ENCODE measurements around the gene CEP170. TPM values are rescaled to one million over a fixed set of nuclear protein-coding genes. Genes with fewer than 3 reads are reported as not detected.
A peak's percentile ranks its signal among the peaks of the same experiment; 100 is the strongest.

CEP170 gene
- total RNA-seq, 2 donors from 2014 or later = 9.7 to 31.4 TPM

DNA sequence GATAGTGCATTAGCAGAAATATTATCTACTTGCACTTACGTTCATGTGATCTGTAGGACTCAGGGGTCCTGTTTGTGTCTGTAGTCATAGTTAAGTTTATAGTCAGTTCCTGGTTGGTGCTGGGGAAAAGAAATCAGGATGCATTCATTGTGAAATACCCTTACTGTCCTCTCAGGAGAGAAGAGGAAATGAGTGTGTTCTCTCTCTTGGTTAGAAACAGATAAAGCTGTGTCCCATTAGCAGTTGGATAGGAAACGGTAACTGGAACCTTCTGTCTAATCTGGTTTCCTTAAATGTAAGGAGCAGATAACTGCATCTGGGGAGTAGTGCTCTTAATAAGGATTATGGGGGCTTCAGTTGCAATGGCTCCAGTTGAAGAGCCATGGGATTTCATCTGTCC lies 9.6 kb upstream of the CEP170 start:
- Histone ChIP-seq H3K27me3 (replicated peaks; ENCODE audit: insufficient read depth) (no peaks in the 10 kb centered on the region), H3K4me1 (replicated peaks) (no peaks in the 10 kb centered on the region), H3K4me3 (no peak overlapping the region), H3K36me3 (no peaks in the 10 kb centered on the region), H3K27ac (no peak overlapping the region), H3K9me3 (no peaks in the 10 kb centered on the region)
- DNase-seq (ENCODE audit: low spot score) = no peak
- TF ChIP-seq POLR2A (IDR thresholded peaks at IDR 0.05) (no peak), POLR2AphosphoS5 (IDR thresholded peaks at IDR 0.05) (peak; percentile 36)
- intact Hi-C loops (cut with DNase I) = no loop called here
- 86% methylated on average over 2 of the region's 2 CpGs for WGBS

DNA sequence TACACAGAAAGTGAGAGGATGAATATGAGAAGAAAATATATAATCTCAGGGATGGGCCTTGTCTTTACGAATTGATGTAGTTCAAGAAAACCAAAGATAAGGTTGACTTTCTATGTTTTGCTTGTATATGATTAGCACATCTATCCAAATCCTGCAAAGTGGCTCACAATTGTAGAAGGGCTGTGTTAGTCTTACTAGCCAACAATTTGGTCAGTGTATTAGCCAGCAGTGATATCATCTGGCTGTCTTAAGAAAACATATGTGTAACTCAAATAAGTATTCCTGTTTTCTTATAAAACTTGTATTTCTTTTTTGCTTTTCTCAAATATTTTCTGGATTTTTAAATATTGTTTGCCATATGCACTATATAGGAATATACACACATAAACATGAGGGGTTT lies 6.3 kb upstream of the CEP170 start:
- intact Hi-C loops (cut with DNase I) = no loop called here
- no peak overlapping the region for H3K27ac ChIP-seq
- no peak overlapping the region for H3K4me3 ChIP-seq
- DNase-seq (ENCODE audit: low spot score) = no peak
- no peaks in the 10 kb centered on the region for H3K9me3 ChIP-seq
- TF ChIP-seq, protein P1, sequence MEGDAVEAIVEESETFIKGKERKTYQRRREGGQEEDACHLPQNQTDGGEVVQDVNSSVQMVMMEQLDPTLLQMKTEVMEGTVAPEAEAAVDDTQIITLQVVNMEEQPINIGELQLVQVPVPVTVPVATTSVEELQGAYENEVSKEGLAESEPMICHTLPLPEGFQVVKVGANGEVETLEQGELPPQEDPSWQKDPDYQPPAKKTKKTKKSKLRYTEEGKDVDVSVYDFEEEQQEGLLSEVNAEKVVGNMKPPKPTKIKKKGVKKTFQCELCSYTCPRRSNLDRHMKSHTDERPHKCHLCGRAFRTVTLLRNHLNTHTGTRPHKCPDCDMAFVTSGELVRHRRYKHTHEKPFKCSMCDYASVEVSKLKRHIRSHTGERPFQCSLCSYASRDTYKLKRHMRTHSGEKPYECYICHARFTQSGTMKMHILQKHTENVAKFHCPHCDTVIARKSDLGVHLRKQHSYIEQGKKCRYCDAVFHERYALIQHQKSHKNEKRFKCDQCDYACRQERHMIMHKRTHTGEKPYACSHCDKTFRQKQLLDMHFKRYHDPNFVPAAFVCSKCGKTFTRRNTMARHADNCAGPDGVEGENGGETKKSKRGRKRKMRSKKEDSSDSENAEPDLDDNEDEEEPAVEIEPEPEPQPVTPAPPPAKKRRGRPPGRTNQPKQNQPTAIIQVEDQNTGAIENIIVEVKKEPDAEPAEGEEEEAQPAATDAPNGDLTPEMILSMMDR (IDR thresholded peaks at IDR 0.05) = no peak
- no peak for TF ChIP-seq POLR2A (IDR thresholded peaks at IDR 0.05)
- 86% methylated on average over 1 of the region's 1 CpG for WGBS
- no peaks in the 10 kb centered on the region for H3K4me1 ChIP-seq (replicated peaks)
- no peaks in the 10 kb centered on the region for H3K27me3 ChIP-seq (replicated peaks; ENCODE audit: insufficient read depth)
- no peaks in the 10 kb centered on the region for H3K36me3 ChIP-seq

DNA sequence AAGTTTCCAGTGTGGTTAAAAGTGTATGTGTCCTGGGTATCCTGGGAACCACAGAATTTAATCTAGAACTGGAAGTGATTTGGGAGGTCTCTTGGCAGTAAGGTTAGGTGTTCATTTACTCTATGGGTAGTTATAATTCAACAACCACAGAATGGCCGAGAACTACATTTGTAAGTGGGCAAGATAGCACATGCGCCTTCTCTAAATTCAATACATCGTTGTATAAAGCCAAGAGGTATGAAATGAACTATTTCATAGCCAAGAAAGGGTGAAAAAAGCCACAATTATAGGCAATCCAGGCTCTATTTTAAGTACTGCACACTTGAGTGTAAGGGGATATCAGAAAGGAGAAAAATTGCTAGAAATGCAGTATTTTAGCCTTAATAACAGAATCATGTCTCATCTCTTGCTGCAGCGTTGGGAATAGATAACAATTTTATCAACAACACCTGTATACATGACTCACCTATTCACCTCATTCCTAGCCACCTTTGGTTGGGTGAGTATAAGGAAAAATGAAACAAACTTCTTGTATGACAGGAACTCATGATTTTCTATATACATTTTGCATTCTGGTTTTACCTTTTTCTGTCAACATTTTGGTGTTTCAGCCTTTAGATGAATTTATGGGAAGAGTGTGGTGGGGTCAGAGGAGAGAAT lies 5.3 kb upstream of the CEP170 start:
- Histone ChIP-seq H3K9me3 (no peaks in the 10 kb centered on the region), H3K4me3 (no peak overlapping the region), H3K27ac (no peak overlapping the region), H3K4me1 (replicated peaks) (no peaks in the 10 kb centered on the region), H3K27me3 (replicated peaks; ENCODE audit: insufficient read depth) (no peaks in the 10 kb centered on the region), H3K36me3 (no peaks in the 10 kb centered on the region)
- WGBS = 48% methylated on average over 4 of the region's 4 CpGs
- no peak for DNase-seq (ENCODE audit: low spot score)
- intact Hi-C loops (cut with DNase I) = no loop called here
- TF ChIP-seq POLR2AphosphoS5 (IDR thresholded peaks at IDR 0.05) (no peak), POLR2A (IDR thresholded peaks at IDR 0.05) (no peak)
- TF ChIP-seq, protein P1 (IDR thresholded peaks at IDR 0.05) = no peak

DNA sequence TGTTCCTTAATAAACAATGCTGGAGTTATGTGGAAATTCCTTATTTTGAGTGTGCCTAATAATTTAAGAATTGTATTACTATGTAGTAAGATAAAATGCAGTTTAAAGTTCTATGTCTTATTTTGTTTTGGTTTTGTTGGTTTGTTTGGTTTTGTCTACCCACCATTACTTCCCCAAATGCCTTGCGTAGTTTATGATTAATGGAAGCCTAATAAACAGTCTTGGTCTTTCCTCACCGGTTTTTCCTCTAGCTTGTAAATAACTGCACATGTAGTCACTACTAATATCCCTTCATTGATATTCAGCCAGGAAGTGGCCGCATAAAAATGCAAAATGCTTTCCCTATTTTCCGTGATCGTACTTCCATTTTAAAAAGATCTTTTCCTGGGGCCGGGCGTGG lies 3.6 kb upstream of the CEP170 start:
- no peak overlapping the region for H3K4me3 ChIP-seq
- no peak for DNase-seq (ENCODE audit: low spot score)
- TF ChIP-seq POLR2AphosphoS5 (IDR thresholded peaks at IDR 0.05) = no peak
- TF ChIP-seq POLR2A (IDR thresholded peaks at IDR 0.05) = no peak
- TF ChIP-seq, protein P1 (IDR thresholded peaks at IDR 0.05) = no peak
- WGBS = 90% methylated on average over 7 of the region's 7 CpGs
- intact Hi-C loops (cut with DNase I) = loop anchor here (10.0 kb wide), 1 partner anchor 1396 kb away; the partner anchor contains the start of gene DESI2
- H3K27ac ChIP-seq = no peak overlapping the region
- no peaks in the 10 kb centered on the region for H3K4me1 ChIP-seq (replicated peaks)
- H3K9me3 ChIP-seq = no peaks in the 10 kb centered on the region
- H3K27me3 ChIP-seq (replicated peaks; ENCODE audit: insufficient read depth) = no peaks in the 10 kb centered on the region
- H3K36me3 ChIP-seq = no peaks in the 10 kb centered on the region

DNA sequence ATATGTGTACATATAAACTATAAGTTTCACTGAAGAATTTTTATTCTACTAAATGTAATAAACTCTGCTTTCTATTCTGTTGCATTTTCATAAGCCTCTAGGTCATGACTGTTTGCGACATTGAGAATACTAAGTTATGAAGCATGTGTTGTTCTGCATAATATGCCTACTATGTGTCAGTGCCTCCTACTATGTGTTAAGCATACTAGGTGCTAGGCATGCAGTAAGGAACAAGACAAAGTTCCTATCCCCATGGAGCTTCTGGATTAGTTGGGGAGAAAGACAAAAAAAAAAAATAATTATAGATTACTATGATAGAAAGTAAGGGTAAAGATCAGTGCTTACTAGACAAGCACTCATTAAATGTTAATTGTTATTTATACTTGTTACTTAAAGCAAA lies 2.1 kb upstream of the CEP170 start:
- intact Hi-C loops (cut with DNase I) = loop anchor here (10.0 kb wide), 1 partner anchor 1398 kb away; the partner anchor contains the start of gene DESI2
- TF ChIP-seq, protein P1 (IDR thresholded peaks at IDR 0.05) = no peak
- TF ChIP-seq POLR2AphosphoS5 (IDR thresholded peaks at IDR 0.05) (no peak), POLR2A (IDR thresholded peaks at IDR 0.05) (no peak)
- no peak for DNase-seq (ENCODE audit: low spot score)
- Histone ChIP-seq H3K4me1 (replicated peaks) (no peaks in the 10 kb centered on the region), H3K9me3 (no peaks in the 10 kb centered on the region), H3K4me3 (no peak overlapping the region), H3K36me3 (no peaks in the 10 kb centered on the region), H3K27me3 (replicated peaks; ENCODE audit: insufficient read depth) (no peaks in the 10 kb centered on the region), H3K27ac (no peak overlapping the region)
- WGBS = 78% methylated on average over 1 of the region's 1 CpG
